ENCODE results near the gene SHROOM3. TPM values are rescaled to one million over a fixed set of nuclear protein-coding genes. Genes with fewer than 3 reads are reported as not detected.

SHROOM3 gene
- total RNA-seq, 2 donors from 2014 or later: 142 to 160 TPM

DNA sequence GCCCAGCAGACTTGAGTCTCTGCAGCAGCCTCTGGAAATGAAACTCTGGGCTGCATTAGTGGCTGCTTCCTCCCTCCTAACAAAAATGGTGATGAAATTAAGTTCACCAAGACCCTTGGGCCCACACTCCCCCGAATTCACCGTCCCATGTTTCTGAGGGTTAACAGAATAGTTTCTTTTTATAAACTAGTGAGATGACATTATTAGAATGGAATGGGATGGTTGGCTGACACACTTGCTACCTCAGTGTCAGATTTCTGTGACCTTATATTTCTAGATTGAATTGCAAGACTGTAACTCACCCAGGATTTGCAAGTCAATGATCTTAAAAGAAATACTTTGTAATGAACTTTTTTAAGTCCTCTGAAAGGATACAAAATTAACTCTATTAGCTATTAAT is 127.1 kb downstream of the SHROOM3 start:
- intact Hi-C loops (cut with DNase I): no loop called here

DNA sequence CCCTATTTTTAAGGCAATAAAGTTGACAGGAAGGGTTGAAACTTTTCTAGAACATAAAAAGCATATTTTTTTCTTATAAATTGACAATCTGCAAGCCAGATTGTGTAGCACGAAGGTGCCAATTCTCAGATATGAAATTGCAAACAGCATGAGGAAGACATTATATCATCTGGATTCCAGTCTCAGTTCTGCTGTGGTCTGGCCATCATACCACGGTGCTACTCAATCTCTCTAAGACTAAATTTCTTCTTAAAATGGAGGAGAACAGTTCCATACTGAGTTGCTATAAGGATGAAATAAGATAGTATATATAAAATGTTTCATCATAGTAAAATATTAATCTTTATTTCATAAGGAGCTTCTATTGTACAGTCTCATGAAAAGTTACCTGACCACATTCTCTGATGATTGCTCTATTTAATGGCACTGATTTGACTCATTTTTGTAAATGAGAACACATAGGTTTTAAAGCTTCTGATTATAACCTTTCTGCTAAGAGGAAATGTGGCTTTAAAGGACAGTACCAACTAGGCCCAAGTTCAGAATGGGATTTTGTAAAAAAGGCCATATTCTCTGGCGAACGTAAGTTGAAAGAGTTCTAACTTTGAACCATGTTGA is 127.9 kb downstream of the SHROOM3 start:
- Histone ChIP-seq H3K9ac (ENCODE audit: low read depth in 2 of 2, low read length in 2 of 2) (no peak overlapping the region), H3K9me3 (no peaks in the 10 kb centered on the region), H3K36me3 (no peaks in the 10 kb centered on the region), H3K27me3 (no peaks in the 10 kb centered on the region), H3K4me3 (no peak overlapping the region), H3K27ac (no peak overlapping the region), H3K4me1 (no peaks in the 10 kb centered on the region)
- intact Hi-C loops (cut with DNase I): no loop called here
- TF ChIP-seq, protein P1, sequence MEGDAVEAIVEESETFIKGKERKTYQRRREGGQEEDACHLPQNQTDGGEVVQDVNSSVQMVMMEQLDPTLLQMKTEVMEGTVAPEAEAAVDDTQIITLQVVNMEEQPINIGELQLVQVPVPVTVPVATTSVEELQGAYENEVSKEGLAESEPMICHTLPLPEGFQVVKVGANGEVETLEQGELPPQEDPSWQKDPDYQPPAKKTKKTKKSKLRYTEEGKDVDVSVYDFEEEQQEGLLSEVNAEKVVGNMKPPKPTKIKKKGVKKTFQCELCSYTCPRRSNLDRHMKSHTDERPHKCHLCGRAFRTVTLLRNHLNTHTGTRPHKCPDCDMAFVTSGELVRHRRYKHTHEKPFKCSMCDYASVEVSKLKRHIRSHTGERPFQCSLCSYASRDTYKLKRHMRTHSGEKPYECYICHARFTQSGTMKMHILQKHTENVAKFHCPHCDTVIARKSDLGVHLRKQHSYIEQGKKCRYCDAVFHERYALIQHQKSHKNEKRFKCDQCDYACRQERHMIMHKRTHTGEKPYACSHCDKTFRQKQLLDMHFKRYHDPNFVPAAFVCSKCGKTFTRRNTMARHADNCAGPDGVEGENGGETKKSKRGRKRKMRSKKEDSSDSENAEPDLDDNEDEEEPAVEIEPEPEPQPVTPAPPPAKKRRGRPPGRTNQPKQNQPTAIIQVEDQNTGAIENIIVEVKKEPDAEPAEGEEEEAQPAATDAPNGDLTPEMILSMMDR (IDR thresholded peaks at IDR 0.05): no peak
- no peak for DNase-seq

More for the DNA sequence above, 127.1 kb downstream of the SHROOM3 start:
- no peak overlapping the region for H3K27ac ChIP-seq
- no peak for DNase-seq
- no peak overlapping the region for H3K9ac ChIP-seq (ENCODE audit: low read depth in 2 of 2, low read length in 2 of 2)
- H3K4me1 ChIP-seq: no peaks in the 10 kb centered on the region
- TF ChIP-seq, protein P1 (IDR thresholded peaks at IDR 0.05): no peak
- H3K27me3 ChIP-seq: no peaks in the 10 kb centered on the region
- H3K36me3 ChIP-seq: no peaks in the 10 kb centered on the region
- H3K9me3 ChIP-seq: no peaks in the 10 kb centered on the region
- no peak overlapping the region for H3K4me3 ChIP-seq

DNA sequence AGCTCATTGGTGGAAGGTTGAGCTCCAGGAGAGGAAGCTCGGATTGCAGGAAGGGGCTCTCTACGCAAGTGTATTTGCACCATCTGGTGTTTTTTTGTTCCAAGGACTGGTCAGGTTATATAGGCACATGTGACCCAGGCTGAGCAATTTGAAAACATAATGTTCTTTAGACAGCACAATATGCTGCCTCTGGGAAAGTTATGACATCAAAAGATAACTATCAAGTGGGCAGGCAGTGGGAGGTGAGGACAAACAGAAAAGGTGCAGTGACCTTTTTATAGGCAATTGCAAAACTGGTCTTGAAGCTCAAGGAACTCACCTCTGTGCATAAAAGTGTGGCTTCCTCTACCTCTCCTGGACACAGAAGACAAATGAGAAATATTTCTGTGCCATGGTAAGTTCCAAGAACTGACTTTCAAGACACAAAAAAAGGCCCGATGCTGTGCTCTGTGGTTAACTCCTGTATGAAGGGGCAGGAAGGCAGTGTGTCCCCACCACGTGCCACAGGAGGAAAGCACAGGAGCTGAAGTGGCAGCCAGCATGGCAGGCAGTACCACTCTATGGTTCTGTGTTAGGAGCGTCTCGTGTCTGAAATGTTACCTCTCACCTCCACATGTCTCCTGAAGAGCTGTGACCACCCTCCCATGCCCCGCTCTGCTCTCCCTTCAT is 128.6 kb downstream of the SHROOM3 start:
- no peak overlapping the region for H3K4me3 ChIP-seq
- no peak overlapping the region for H3K9ac ChIP-seq (ENCODE audit: low read depth in 2 of 2, low read length in 2 of 2)
- no peaks in the 10 kb centered on the region for H3K36me3 ChIP-seq
- no peak overlapping the region for H3K27ac ChIP-seq
- TF ChIP-seq, protein P1 (IDR thresholded peaks at IDR 0.05): no peak
- intact Hi-C loops (cut with DNase I): no loop called here
- no peaks in the 10 kb centered on the region for H3K4me1 ChIP-seq
- no peaks in the 10 kb centered on the region for H3K27me3 ChIP-seq
- no peak for DNase-seq
- H3K9me3 ChIP-seq: no peaks in the 10 kb centered on the region

- Histone ChIP-seq H3K36me3 (no peaks in the 10 kb centered on the region), H3K4me3 (no peak overlapping the region), H3K27me3 (no peaks in the 10 kb centered on the region), H3K9me3 (no peaks in the 10 kb centered on the region), H3K9ac (ENCODE audit: low read depth in 2 of 2, low read length in 2 of 2) (no peak overlapping the region), H3K27ac (no peak overlapping the region), H3K4me1 (no peaks in the 10 kb centered on the region)
- intact Hi-C loops (cut with DNase I): no loop called here
- TF ChIP-seq, protein P1 (IDR thresholded peaks at IDR 0.05): no peak
- no peak for DNase-seq
Measured at GRCh38 chr4:76564123-76564915, 129.3 kb downstream of the SHROOM3 start.

- no peak overlapping the region for H3K9ac ChIP-seq (ENCODE audit: low read depth in 2 of 2, low read length in 2 of 2)
- DNase-seq: no peak
- no peaks in the 10 kb centered on the region for H3K36me3 ChIP-seq
- TF ChIP-seq, protein P1 (IDR thresholded peaks at IDR 0.05): no peak
- intact Hi-C loops (cut with DNase I): no loop called here
- no peaks in the 10 kb centered on the region for H3K9me3 ChIP-seq
- no peaks in the 10 kb centered on the region for H3K27me3 ChIP-seq
- no peak overlapping the region for H3K27ac ChIP-seq
- H3K4me1 ChIP-seq: no peaks in the 10 kb centered on the region
- H3K4me3 ChIP-seq: no peak overlapping the region
Measured at GRCh38 chr4:76568262-76568661, 133.2 kb downstream of the SHROOM3 start.

All from colonic mucosa (tissue), 4 donors.